Activated CD8-positive, alpha-beta memory T cell treated with anti-CD3 and anti-CD28 coated beads, Interleukin-2, amount 50 U/mL, for 48 hours (primary cell): ENCODE measurements around the gene C6orf89.

Source experiments
- DNase-seq: peaks from one replicate; pipeline ENCODE4 v3.0.0-alpha.2; 2020

C6orf89 gene

DNA sequence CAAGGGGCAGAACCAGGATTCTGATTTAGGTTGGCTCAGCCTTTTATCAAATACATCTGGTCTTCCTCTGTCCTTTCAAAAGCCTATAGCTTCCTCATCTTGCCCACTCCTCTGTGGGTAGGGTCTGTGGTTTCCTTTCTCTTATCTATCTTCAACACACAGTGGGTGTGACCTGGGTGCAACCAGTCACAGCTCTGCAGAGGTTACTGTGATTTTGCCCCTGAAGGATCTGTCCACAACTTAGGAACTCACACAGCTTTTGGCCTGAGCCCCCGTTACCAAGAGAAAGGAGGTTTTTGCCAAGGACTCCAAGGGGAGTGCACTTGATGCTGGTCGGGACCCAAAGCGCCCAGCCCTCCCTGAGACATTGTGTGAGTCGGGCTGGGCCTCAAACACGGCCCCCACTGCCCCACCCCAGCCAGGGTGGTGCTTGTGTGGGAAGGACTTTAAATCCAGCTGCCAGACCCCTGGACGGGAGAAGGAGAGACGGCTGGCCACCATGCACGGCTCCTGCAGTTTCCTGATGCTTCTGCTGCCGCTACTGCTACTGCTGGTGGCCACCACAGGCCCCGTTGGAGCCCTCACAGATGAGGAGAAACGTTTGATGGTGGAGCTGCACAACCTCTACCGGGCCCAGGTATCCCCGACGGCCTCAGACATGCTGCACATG is 68.6 kb downstream of the C6orf89 start, which contains the start of gene PI16:
TSS of gene PI16 (plus strand) at position 477 of the 670 bp plus-strand sequence. CDS start at position 500, 23 bp downstream.
- DNase-seq = peak; percentile 47

DNA sequence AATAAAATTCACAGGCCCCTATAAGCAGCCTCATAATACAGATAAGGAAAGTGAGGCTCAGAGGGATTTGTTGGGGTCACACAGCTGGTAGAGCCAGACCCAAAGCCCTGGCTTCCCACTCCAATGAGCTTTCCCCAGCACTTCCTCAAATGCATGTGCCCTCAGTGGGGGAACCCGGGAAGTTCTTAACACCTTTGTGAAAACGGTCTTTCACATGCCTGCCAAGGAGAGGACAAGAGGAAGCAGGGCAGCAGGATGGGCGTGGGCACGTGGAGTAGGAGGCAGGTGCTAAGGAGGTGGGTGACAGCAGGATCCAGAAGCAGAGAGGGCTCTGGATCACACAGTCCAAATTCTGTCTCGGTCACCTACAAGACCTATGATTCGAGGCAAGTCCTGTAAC is 69.4 kb downstream of the C6orf89 start:
- peak; percentile 50 for DNase-seq

DNA sequence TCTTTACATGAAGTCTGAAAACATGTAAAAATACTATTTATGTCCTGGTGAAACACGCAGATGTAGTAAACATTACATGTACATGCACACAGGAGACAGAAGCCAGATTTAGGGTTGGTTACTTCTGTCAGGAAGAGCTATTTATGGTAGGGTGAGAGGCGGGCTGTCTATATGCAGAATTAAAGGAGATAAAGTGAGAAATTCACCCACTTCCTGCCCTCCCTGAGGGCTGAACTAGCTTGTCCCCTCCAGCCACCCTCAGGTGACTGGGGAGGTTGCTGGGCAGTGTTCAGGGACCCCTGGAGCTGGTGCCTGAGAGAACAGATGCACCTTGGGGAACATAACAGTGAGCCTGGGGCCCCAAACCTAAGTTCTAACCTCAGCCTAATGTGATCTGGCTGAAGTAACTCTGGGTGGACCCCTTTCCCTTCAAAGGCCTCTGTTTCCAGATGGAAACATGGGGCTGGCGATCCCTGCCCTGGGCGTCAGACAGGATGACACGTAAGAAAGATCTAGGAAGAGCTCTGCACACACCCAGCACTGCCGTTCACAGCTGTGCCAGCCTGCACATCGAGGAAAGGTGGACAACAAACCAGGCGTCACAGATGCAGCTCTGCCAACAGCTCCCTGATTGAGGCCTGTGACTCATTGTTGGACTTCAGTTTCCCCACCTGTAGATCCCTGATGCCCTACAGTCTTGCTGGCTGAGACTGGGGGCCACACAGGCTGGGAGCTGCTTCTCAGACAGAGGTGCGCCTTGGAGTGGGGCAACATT is 70.1 kb downstream of the C6orf89 start:
- peak; percentile 49 for DNase-seq

DNA sequence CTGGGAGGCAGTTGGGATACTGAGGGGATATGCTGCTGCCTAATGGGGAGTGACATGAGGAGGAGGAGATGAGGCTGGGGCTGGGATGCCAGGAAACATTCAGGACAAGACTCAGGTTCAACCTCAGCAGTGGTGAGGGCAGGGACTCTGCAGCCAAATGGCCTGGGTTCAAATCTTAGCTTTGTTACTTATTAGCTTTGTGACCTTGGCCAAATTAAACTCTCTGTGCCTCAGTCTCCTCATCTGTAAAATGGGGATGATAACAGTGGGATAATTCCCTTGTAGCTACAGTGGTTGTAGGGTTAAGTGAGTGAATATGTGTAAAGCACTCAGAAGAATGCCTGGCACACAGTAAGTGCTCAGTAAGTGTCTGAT is 70.7 kb downstream of the C6orf89 start:
- no peak for DNase-seq

DNA sequence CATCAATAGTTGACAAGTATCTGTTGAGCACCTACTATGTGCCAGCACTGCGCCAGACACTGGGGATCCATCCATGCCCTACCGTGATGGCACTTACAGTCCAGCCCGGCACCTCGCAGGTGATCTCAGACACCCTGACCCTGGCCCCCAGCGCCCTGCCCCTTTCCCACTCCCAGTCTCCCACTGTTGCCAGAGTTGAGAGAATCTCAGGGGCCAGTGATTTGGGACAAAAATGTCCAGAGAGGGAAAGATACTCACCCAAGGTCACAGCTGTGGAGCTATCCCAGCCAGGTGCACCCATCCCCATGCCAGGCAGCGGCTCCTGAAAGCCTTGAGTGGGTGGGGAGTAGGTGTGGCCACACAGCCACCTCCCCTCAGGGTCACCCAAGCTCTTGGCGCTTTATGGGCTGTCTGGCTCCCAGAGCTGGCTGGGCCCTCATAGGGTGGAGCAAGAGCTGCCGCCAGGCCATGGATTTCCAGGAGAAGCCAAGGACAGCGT is 72.1 kb downstream of the C6orf89 start:
- DNase-seq = no peak

DNA sequence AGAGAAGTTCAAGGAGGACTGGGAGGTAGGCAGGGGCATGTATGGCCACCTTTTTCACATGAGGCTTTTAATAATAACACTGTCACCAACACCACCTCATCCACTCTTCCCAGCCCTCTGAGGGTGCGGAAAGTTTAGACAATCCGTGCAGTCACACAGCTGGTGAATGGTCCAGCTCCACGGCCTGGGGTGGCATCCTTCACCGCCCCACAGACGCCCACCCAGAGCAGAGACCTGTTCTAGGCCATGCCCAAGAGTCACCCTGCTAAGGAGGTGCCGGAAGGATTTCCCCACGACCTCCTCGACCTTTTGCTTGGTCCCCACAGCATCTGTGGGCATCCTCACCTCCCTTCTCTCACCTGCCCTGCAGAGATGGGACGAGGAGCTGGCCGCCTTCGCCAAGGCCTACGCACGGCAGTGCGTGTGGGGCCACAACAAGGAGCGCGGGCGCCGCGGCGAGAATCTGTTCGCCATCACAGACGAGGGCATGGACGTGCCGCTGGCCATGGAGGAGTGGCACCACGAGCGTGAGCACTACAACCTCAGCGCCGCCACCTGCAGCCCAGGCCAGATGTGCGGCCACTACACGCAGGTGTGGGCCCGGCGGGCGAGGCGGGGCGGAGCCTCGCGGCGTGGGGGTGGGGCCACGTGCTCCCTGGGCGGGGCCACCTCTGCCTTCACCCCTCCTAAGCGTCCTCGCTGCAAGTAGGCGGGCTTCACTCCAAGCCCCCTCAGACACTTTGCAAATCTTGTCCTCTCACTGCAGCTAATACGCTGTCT is 73.2 kb downstream of the C6orf89 start:
- no peak for DNase-seq

DNA sequence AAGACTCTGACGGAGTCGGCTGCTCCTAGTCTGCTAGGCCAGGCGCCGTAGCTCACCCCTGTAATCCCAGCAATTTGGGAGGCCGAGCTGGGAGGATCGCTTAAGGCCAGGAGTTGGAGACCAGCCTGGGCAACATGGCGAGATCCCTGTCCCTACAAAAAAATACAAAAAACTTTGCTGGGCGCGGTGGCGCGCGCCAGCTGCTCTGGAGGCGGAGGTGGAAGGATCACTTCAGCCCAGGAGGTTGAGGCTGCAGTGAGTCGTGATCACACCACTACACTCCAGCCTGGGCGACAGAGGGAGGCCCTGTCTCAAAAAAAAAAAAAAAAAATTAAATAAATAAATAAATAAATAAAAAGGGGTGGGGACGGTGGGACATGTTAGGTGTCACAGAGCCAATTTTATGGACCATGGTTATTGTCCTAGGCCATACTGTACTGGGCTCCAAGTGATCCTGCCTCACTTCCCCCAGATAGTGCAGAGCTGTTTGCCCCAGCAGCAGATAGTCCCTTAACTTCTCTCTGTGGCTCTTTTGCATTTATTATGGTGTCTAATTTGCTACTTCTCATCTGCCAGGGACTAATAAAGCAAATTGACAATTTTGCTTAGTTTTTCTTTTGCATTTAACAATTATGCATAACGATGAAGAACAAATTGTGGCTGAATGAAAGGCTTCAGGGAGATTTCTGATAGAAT is 74.0 kb downstream of the C6orf89 start:
- no peak for DNase-seq

DNA sequence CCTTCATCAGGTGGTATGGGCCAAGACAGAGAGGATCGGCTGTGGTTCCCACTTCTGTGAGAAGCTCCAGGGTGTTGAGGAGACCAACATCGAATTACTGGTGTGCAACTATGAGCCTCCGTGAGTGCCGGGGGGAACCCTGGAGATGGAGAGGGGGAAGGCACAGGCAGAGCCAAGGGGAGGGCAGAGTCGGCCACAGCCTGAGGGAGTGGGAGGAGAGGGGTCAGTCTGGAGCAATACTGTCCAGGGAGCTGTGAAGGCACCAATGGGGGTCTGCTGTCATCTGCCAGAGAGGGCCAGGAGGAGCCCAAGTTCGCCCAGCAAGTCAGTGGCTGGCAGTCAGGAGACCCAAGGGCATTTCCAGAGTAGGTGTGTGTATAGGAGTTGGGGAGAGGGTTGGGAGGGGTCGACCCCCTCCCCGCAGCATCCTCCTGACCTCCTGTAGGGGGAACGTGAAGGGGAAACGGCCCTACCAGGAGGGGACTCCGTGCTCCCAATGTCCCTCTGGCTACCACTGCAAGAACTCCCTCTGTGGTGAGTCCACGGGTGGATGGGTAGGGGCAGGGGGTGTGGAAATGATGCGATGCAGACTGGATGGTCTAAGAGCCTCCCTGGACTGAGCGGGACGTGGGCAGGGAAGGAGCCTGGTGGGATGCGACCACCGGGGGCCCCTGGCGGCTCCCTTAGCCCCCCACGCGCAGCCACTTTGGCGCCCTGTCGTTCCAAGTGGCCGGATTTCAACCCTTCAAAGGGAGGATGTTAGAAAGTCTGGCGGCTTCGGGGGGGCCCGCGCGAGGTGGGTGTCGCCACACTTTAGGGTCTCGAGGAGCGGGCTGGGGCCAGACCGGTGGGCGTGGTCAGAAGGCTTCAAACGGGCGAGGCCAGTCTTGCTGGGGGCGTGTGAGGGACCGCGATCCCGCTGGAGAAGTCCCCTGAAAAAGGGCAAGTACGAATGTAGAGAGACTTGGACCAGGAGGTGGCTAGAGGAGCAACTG is 76.0 kb downstream of the C6orf89 start:
- no peak for DNase-seq

DNA sequence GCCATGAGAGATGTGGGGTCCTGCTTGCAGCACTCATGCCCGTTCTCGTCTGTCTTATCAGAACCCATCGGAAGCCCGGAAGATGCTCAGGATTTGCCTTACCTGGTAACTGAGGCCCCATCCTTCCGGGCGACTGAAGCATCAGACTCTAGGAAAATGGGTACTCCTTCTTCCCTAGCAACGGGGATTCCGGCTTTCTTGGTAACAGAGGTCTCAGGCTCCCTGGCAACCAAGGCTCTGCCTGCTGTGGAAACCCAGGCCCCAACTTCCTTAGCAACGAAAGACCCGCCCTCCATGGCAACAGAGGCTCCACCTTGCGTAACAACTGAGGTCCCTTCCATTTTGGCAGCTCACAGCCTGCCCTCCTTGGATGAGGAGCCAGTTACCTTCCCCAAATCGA is 77.1 kb downstream of the C6orf89 start:
- peak; percentile 78 for DNase-seq

DNA sequence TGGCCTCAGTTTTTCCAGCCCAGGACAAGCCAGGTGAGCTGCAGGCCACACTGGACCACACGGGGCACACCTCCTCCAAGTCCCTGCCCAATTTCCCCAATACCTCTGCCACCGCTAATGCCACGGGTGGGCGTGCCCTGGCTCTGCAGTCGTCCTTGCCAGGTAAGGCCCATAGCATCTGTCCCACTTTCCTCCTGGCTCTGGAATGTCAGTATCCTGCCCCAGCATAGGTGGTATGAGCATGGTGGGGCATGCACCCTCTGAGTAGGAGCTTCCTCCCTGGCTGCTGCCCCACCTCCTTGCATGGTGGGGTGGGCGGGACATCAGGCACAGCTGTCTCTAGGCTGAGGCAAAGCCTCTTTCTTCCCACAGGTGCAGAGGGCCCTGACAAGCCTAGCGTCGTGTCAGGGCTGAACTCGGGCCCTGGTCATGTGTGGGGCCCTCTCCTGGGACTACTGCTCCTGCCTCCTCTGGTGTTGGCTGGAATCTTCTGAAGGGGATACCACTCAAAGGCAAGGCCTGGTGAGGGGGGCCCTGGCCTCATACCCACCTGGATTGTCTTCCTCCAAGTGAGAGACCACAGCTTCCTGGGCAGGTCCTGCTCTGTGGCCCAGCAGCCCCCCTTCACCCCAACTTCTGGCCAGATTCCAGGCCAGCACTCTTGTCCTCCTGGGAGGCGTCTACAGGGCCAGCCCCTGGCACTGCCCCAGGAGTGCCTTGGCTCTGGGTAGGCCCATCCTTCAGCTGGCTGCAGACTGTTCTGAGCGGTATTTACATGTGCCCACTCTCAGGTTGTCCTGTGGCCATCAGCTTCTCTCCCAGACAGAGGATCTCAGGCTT is 77.9 kb downstream of the C6orf89 start:
- no peak for DNase-seq

DNA sequence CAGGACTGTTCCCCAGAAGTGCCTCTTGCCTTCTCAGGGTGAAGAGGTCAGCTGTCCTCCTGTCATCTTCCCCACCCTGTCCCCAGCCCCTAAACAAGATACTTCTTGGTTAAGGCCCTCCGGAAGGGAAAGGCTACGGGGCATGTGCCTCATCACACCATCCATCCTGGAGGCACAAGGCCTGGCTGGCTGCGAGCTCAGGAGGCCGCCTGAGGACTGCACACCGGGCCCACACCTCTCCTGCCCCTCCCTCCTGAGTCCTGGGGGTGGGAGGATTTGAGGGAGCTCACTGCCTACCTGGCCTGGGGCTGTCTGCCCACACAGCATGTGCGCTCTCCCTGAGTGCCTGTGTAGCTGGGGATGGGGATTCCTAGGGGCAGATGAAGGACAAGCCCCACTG is 78.6 kb downstream of the C6orf89 start:
- DNase-seq = no peak

DNA sequence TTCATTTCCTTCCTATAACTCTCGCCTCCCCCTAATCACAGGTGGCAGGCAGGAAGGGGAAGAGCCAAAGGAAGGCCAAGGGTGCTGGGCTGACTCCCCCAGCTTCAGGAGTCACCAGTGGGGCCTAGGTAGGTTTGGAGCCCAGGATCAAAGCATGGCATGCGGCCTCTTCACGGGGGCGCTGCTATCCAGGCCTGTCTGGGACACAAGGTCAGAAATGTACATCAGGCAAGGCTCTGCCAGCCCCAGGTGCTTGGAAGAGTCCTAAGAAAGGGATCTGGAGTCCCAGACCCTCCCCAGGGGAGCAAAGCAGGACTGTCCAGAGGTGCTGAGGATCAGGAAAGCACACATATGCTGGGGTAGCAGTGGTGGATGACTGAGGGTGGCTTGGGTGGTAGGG is 79.2 kb downstream of the C6orf89 start:
- DNase-seq = no peak

DNA sequence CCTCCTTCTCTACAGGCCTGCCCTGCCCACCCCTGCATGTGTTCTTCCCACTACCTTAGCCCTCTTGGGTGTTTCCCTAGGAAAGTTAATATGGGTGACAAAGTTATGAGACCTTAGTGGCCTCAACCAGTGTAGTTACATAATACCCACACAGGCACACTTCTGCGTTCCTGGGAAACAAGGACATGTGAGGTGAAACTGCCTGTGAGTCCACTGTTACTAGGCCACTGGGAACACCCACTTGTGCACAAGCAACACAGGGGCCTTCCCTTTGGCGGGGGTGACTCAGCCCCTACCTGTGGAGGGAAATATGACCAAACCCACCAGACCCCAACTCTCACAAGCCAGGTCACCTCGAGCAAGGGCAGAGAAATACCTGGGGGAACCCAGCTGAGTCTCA is 81.5 kb downstream of the C6orf89 start:
- DNase-seq = no peak

DNA sequence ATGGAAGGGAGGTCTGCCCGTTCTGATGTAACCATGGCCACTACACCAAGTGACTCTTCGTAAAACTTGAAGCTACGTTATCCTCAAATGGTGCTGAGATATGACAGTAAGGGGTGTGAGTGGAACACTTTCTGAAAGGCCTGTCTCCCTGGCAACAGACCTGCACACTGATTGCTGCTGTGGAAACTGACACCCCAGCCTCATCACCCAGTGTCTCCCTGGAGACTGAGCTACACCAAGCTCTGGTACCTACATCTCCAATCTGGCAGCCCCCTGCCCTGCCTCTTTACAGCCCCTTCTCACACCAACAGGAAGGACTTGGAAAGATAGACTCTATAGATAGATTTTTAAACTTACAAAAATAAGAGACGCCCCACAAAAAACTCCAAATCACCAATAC is 82.0 kb downstream of the C6orf89 start:
- no peak for DNase-seq

DNA sequence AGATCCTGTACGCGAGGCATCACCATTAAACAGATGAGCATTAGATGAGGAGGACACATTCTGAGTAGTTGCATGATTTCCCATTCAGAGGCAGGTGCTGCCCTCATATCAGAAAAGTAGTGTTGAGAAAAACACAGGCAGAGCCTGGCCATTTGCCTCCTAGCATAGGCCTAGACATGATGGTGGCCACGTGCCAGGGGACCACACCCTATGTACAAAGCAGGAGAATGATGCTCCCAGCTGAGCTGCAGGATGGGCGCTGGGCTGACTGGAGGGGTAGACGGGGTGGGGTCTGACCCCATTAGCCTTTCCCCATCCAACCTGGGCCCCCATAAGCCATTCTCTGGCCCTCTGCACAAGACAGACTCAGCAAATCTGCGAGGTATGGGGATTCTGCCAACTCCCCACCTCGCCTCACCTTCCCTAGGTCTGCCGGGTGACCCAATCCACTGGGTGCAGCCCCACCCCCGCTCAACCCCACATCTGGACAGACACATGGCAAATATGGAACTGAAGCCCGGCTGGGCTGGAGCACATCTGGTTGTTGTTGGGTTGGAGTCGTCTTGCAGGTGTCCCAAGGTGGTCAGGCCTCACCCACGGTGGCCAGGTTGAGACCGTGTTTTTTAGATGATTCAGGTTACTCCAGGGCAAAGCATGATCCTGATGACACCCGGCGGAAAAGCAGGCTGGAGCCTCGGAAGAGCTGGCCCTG is 82.7 kb downstream of the C6orf89 start:
- DNase-seq = no peak

DNA sequence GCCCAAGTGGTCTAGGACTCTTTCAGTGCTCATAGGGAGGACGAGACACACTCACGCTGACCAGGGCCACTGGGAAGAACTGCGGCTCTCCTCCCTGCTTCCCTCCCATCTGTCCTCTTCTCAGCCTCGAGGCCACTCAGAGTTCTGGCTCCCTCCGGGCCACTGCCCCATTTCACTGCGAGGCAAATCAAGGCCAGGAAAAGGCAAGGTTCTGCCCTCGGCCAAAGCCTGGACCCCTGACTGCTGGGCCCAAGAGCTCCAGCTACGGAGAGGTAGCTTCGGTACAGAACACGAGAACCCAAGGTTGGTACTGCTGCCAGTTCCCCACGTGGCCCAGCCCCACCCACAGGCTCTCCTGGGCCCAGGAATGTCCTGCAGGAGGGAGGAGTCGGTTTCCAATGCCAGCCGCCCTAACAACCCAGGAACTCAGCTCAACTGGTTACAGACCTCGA is 83.5 kb downstream of the C6orf89 start:
- no peak for DNase-seq

DNA sequence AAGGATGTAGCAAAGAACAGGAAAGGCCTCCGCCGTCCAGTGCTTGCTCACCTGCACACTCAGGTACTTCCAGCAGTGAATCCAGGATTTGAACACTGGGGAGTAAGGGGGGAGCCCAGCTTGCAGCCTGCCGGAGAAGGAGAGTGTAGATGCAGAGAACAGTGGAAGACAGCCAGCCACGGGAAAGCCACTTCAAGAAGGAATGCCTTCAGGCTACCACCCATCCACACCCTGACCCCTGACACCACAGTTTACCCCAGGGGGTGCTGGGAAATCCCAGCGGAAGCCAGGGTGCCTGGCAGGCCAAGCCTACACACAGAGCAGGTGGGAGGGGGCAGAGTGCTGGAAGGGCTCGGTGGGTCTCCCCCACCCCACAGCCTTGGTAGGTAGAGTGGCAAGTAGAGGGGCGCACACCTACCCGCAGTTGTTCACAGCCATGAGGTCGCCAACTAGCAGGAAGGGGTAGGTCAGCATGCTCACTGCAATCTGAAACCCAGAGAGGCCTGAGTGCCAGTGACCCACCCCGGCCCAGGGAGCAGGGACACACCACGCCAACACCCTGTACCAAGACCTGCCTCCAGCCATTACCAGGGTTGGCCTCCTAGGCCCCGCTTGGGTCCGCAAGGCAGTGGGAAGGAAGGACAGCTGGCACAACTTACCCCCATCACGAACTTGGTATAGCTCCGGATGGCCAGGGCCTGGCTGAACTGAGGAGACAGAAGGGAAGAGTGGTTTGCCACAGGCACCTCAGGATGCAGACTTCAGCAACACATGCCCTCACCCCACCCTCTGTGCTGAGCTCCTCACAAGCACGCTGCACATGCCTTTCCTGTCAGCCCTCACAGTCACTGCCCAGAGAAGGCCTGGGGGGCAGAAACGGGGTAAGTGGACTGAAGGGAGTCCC is 84.5 kb downstream of the C6orf89 start:
- no peak for DNase-seq
